K562 (cell line): ENCODE results near the gene SOCS3. TPM values are rescaled to one million over a fixed set of nuclear protein-coding genes. Genes with fewer than 3 reads are reported as not detected.
A peak's percentile ranks its signal among the peaks of the same experiment; 100 is the strongest.

Source experiments
- CBFA2T2 ChIP-seq: fragments of 450-650 bp; conservative IDR thresholded peaks from 2 replicates; pipeline ENCODE4 v1.6.1; 2017; ENCODE audit warnings: mild to moderate bottlenecking
- CCAR2 ChIP-seq: fragments of 200-400 bp; formaldehyde crosslinking; IDR thresholded peaks from 2 replicates; pipeline ENCODE4 v1.6.1; 2017; ENCODE audit warnings: mild to moderate bottlenecking, low read depth, low read length
- ELF1 ChIP-seq: fragments of 200-800 bp; sonication (Bioruptor generic); IDR thresholded peaks from 2 replicates; pipeline ENCODE4 v1.6.1; 2016; ENCODE audit warnings: missing genetic modification characterization, missing compliant biosample characterization
- ELK1 ChIP-seq: sonication (generic); formaldehyde crosslinking; IDR thresholded peaks from 2 replicates; pipeline ENCODE4 v1.8.1; 2022; ENCODE audit warnings: missing genetic modification reagents
- FOS ChIP-seq: IDR thresholded peaks from 3 replicates; pipeline ENCODE4 v1.6.1; 2011; ENCODE audit not compliant: insufficient read length; ENCODE audit errors: extremely low read depth
- HNRNPUL1 ChIP-seq: fragments of 200-400 bp; formaldehyde crosslinking; IDR thresholded peaks from 2 replicates; pipeline ENCODE4 v1.6.1; 2017; ENCODE audit warnings: low read length
- HSF4 ChIP-seq: fragments of 250-450 bp; sonication (Bioruptor Pico); IDR thresholded peaks from 2 replicates; pipeline ENCODE4 v2.1.2; 2022; ENCODE audit warnings: mild to moderate bottlenecking, moderate library complexity, borderline replicate concordance
- KDM2B ChIP-seq: fragments of 250-450 bp; sonication (Bioruptor Pico); IDR thresholded peaks from 2 replicates; pipeline ENCODE4 v1.8.0; 2021; ENCODE audit warnings: mild to moderate bottlenecking, moderate library complexity
- LCOR ChIP-seq: sonication (generic); formaldehyde crosslinking; IDR thresholded peaks from 2 replicates; pipeline ENCODE4 v1.8.0; 2022; ENCODE audit warnings: mild to moderate bottlenecking, missing genetic modification reagents
- MCM7 ChIP-seq, 2 experiments: fragments of 450-650 bp; IDR thresholded peaks; 2 replicates each; pipeline ENCODE4 v1.6.1; 2016 to 2018
- NFIC ChIP-seq: fragments of 450-650 bp; IDR thresholded peaks from 2 replicates; pipeline ENCODE4 v1.6.1; 2017; ENCODE audit warnings: mild to moderate bottlenecking, inconsistent platforms
- POLR2A ChIP-seq: fragments of 450-650 bp; conservative IDR thresholded peaks from 2 replicates; pipeline ENCODE4 v1.6.1; 2016
- SUPT5H ChIP-seq: fragments of 450-650 bp; IDR thresholded peaks from 2 replicates; pipeline ENCODE4 v1.6.1; 2016
- TAF15 ChIP-seq: fragments of 200-400 bp; formaldehyde crosslinking; IDR thresholded peaks from 2 replicates; pipeline ENCODE4 v1.6.1; 2017; ENCODE audit warnings: mild to moderate bottlenecking, low read depth, low read length, moderate library complexity
- ZNF280A ChIP-seq: fragments of 450-650 bp; IDR thresholded peaks from 2 replicates; pipeline ENCODE4 v1.6.1; 2018; ENCODE audit warnings: mild to moderate bottlenecking, low read depth; ENCODE audit not compliant: partially characterized antibody
- ZNF282 ChIP-seq: sonication (generic); formaldehyde crosslinking; IDR thresholded peaks from 2 replicates; pipeline ENCODE4 v1.8.1; 2023; ENCODE audit warnings: missing genetic modification reagents
- ZNF589 ChIP-seq: fragments of 200-800 bp; sonication (Bioruptor generic); IDR thresholded peaks from 2 replicates; pipeline ENCODE4 v1.6.1; 2016; ENCODE audit warnings: low read depth, missing genetic modification characterization, missing compliant biosample characterization
- ZNF778 ChIP-seq: fragments of 450-650 bp; formaldehyde crosslinking; IDR thresholded peaks from 2 replicates; pipeline ENCODE4 v1.4.0; 2020; ENCODE audit warnings: mild to moderate bottlenecking, moderate library complexity
- ZNF830 ChIP-seq: fragments of 250-450 bp; sonication (Bioruptor Pico); IDR thresholded peaks from 2 replicates; pipeline ENCODE4 v1.5.0; 2021; ENCODE audit warnings: mild to moderate bottlenecking
- ZSCAN29 ChIP-seq: fragments of 450-650 bp; IDR thresholded peaks from 2 replicates; pipeline ENCODE4 v1.6.1; 2017
- polyA plus RNA-seq, 8 experiments: library from polyadenylated mRNA; depleted of rRNA in 4 of 8; stranded (reverse) in 5 of 8; unstranded in 3 of 8; fragments of >200 nt; fragmentation: Nextera tagmentation in 2 of 8; fragmentation: Illumina TruSeq in 1 of 8; extraction: Ambion mirVana in 2 of 8; extraction: Trizol in 1 of 8; gene quantifications; 2 replicates each; pipeline versions ENCODE4 v1.2.1 to v1.2.3, GENCODE V29; 2011 to 2014; ENCODE audit warnings: inconsistent platforms in 1 of 8, missing spikeins in 1 of 8
- total RNA-seq, 7 experiments: library from RNA; depleted of rRNA in 6 of 7; stranded (reverse); fragments of >200 nt in 6 of 7; fragmentation: Illumina TruSeq in 2 of 7; extraction: Trizol in 2 of 7; gene quantifications; 2 replicates each; pipeline versions ENCODE4 v1.2.1 to v1.2.3, GENCODE V29; 2011 to 2021; ENCODE audit warnings: low replicate concordance in 1 of 7

Gene SOCS3
- total and polyA plus RNA-seq, 9 of the 15 experiments (the other 6 are each of a cell fraction or from before 2014, with no cell fraction given) = 0.56 to 38.9 (median 13.7) TPM

DNA sequence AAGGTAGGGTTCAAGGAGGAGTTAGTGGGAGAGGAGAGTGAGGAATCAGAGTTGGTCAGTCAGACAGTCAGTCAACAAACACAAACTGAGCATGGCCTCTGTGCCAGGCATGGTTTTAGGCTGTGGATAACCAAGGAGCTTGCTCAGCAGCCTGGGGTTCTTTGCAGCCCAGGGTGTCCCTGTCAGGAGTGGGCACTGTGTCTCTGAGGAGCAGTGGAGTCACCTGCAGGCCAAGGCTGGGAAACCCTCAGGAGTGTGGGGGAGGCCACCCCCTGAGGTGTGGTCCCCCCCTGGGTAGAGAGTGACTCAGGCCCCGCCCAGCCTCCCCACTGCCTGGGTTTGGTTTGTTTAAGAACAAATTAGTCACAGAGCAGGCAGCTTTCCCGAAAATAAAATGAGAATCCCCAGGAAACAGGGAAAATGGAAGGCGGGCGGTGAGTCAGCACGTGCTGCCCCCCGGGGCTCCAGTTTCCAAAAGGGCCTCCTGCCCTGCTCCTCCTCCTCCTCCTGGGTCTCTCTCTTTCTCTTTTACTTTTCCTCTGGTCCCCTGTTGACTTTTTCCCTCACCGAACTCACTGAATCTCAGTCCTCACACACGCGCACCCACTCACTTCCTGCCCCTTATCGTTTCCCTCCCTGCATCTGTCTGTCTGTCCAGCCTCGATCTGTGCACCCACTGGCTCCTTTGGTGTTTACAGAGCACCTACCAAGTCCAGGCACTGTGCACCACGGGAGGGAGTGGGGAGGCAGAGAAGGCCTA is 44.3 kb downstream of the SOCS3 start (continued):
- TF ChIP-seq HNRNPUL1 (no peak), MCM7 (IDR thresholded peaks at IDR 0.05) (no peak), ELF1 (tag) (no peak), ZNF778 (CRISPR knock-in tag) (no peak), ZSCAN29 (no peak), POLR2A (0 out of 2 replicates have a peak, but pooled peaks have one; percentile 40), ZNF282 (CRISPR knock-in tag) (no peak), FOS (no peak), ZNF589 (CRISPR knock-in tag) (no peak), SUPT5H (peak; percentile 41; the same call in 1 of the 2 replicates), KDM2B (CRISPR knock-in tag) (no peak), HSF4 (no peak), ZNF280A (no peak), ELK1 (no peak), TAF15 (no peak), CBFA2T2 (peak; percentile 91), NFIC (peak; percentile 84), LCOR (CRISPR knock-in tag) (no peak), CCAR2 (no peak), ZNF830 (CRISPR knock-in tag) (no peak)
